T-helper 2 cell treated with Interferon-gamma antibody and Interleukin-4, amounts not matched to agents 5 μg/mL and 100 μg/mL, for 36 hours (primary cell): ENCODE results near the gene FAM171A1.

ENCODE experiments used
- DNase-seq: peaks from one replicate; pipeline ENCODE4 v3.0.0; 2021; ENCODE audit warnings: low spot score
- H3K27ac Mint-ChIP-seq: one replicate; pipeline ENCODE4 v1.8.0; 2021; ENCODE audit warnings: mild to moderate bottlenecking, mixed read lengths
- H3K27me3 Mint-ChIP-seq: one replicate; pipeline ENCODE4 v1.8.0; 2021; ENCODE audit warnings: low read depth, mixed read lengths
- H3K36me3 Mint-ChIP-seq: one replicate; pipeline ENCODE4 v1.8.0; 2021; ENCODE audit warnings: low read depth, mixed read lengths
- H3K4me1 Mint-ChIP-seq: one replicate; pipeline ENCODE4 v1.8.0; 2021; ENCODE audit warnings: low read depth, mixed read lengths
- H3K4me3 Mint-ChIP-seq: one replicate; pipeline ENCODE4 v1.8.0; 2022; ENCODE audit warnings: mild to moderate bottlenecking, moderate library complexity, mixed read lengths
- H3K9me3 Mint-ChIP-seq: one replicate; pipeline ENCODE4 v1.8.0; 2021; ENCODE audit warnings: mixed read lengths

The FAM171A1 gene

DNA sequence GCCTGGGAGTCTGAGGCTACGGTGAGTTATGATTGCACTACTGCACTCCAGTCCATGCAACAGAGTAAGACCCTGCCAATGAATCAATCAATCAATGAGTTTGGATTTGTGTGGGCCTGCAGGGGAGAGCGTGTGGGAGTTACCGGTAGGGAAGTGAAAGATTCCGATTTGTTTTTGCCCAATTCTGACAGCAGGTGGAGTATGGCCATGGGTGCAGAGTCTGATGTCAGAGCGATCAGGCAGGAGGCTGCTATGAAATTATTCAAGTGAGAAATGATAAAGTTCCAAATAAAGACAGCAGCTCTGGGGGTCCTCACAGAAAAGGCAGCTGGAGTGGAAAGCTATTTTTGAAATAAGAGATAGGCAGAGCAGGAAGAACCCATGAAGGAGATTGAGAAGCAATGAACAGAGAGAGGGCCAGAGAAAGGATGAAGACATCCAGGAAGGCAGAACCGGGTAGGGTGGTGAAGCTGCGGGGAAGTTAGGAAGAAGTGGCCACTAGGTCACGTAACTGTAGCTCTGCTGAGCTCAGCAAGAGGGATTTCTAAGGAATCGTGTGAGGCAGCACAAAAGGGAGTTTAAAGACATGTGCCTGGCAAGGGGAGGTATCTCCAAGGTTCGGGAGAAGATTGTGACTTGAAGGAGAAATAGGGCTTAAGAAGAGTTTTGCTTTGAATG, 108.9 kb downstream of the FAM171A1 start:
- Mint-ChIP-seq H3K27me3 (no peaks in the 10 kb centered on the region), H3K36me3 (no peaks in the 10 kb centered on the region), H3K9me3 (no peaks in the 10 kb centered on the region), H3K27ac (no peak overlapping the region), H3K4me3 (no peak overlapping the region), H3K4me1 (no peaks in the 10 kb centered on the region)
- no peak for DNase-seq

GRCh38 chr10:15259136-15259535, 112.0 kb downstream of the FAM171A1 start:
- Mint-ChIP-seq H3K9me3 (no peaks in the 10 kb centered on the region), H3K27me3 (peaks cover 6% of the 10 kb centered on the region), H3K36me3 (no peaks in the 10 kb centered on the region), H3K27ac (no peak overlapping the region), H3K4me3 (no peak overlapping the region), H3K4me1 (peaks cover 8% of the 10 kb centered on the region)
- no peak for DNase-seq

DNA sequence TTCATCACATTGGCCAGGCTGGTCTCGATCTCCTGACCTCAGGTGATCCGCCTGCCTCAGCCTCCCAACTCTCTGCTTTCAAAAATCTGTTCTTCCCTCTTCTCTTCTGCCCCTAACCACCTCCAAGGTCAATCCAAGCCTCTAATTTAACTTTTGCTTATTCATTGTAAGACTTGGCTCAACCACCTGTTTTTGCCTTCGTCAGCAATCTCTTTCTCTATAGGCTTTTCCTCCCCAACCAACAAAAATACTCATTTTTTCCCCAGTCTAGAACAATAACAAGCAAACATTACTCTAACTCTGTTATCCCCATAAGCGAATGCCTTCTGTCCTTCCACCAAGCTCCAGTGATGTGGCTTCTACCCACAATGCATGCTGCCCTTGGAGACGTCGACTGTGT, 112.8 kb downstream of the FAM171A1 start:
- no peaks in the 10 kb centered on the region for H3K9me3 Mint-ChIP-seq
- H3K27ac Mint-ChIP-seq, result no peak overlapping the region
- DNase-seq, result no peak
- H3K4me3 Mint-ChIP-seq, result no peak overlapping the region
- H3K4me1 Mint-ChIP-seq, result peaks cover 15% of the 10 kb centered on the region
- H3K27me3 Mint-ChIP-seq, result peaks cover 6% of the 10 kb centered on the region
- no peaks in the 10 kb centered on the region for H3K36me3 Mint-ChIP-seq

DNA sequence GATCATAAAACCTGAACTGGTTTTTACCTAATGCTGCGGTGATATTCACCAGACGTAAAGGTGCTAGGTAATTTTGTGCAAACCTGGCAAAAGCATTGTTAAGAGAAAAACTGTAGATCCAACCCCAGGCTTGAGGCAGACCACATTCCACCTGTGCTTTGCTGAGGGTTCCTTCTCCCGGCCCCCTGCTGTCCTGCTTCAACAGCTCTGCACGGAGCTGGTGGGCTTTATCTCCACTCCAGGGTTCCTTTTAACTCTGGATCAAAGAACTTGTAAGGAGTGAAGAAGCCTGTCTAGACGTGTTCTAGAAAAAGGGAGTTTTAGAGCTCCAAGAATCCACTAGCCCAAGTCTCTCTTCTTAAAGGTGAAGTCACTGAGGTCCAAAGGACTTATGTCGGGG, 115.1 kb downstream of the FAM171A1 start:
- Mint-ChIP-seq H3K27me3 (peaks cover 6% of the 10 kb centered on the region), H3K27ac (no peak overlapping the region), H3K4me1 (peaks cover 20% of the 10 kb centered on the region), H3K4me3 (no peak overlapping the region), H3K36me3 (no peaks in the 10 kb centered on the region), H3K9me3 (no peaks in the 10 kb centered on the region)
- DNase-seq, result no peak

- DNase-seq, result peak; percentile 26
- H3K27me3 Mint-ChIP-seq, result peaks cover 6% of the 10 kb centered on the region
- H3K9me3 Mint-ChIP-seq, result no peaks in the 10 kb centered on the region
- H3K27ac Mint-ChIP-seq, result peak overlapping the region; percentile 35
- H3K4me1 Mint-ChIP-seq, result peaks cover 20% of the 10 kb centered on the region
- no peaks in the 10 kb centered on the region for H3K36me3 Mint-ChIP-seq
- H3K4me3 Mint-ChIP-seq, result peak overlapping the region; percentile 82
Observed at GRCh38 chr10:15254808-15255648, 116.1 kb downstream of the FAM171A1 start.

- Mint-ChIP-seq H3K27ac (peak overlapping the region; percentile 55), H3K4me3 (peak overlapping the region; percentile 82), H3K9me3 (no peaks in the 10 kb centered on the region), H3K36me3 (no peaks in the 10 kb centered on the region), H3K27me3 (peaks cover 6% of the 10 kb centered on the region), H3K4me1 (peaks cover 20% of the 10 kb centered on the region)
- no peak for DNase-seq
Observed at GRCh38 chr10:15253951-15254807, 116.9 kb downstream of the FAM171A1 start.

- H3K27me3 Mint-ChIP-seq, result peaks cover 6% of the 10 kb centered on the region
- H3K4me1 Mint-ChIP-seq, result peaks cover 20% of the 10 kb centered on the region
- H3K27ac Mint-ChIP-seq, result no peak overlapping the region
- DNase-seq, result no peak
- H3K4me3 Mint-ChIP-seq, result no peak overlapping the region
- no peaks in the 10 kb centered on the region for H3K9me3 Mint-ChIP-seq
- no peaks in the 10 kb centered on the region for H3K36me3 Mint-ChIP-seq
Observed at GRCh38 chr10:15252396-15252795, 118.7 kb downstream of the FAM171A1 start.

DNA sequence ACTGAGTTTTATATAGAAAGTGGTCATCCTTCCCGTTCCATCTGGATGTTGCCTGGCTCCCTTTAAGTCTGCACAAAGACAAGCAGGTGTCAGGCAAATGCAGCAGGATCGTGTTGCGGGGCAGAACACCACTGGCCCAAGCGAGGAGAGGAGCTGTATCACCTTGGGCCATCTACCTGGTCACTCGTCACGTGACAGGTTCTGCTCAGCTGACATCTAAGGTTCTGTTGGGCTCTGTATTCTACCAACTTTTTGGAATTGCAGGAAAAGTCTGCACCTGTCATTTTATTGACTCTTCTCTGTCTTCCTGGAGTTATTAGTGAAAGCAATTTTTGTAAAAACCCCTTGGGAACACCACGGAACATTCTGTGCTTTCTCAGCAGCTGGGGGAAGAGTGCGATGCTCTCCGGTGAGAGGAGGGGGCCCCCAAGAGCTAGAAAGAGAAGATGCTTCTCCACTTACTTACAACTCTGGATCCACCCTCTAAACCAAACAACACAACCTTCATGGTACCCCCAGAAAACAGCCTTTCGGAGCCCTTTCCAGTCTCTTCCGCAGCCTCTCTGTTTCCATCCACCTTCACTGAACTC, 119.2 kb downstream of the FAM171A1 start:
- no peak overlapping the region for H3K4me3 Mint-ChIP-seq
- no peak overlapping the region for H3K27ac Mint-ChIP-seq
- H3K9me3 Mint-ChIP-seq, result no peaks in the 10 kb centered on the region
- no peak for DNase-seq
- H3K4me1 Mint-ChIP-seq, result peaks cover 20% of the 10 kb centered on the region
- H3K27me3 Mint-ChIP-seq, result peaks cover 4% of the 10 kb centered on the region
- no peaks in the 10 kb centered on the region for H3K36me3 Mint-ChIP-seq

- H3K27me3 Mint-ChIP-seq, result no peaks in the 10 kb centered on the region
- H3K9me3 Mint-ChIP-seq, result no peaks in the 10 kb centered on the region
- DNase-seq, result no peak
- H3K36me3 Mint-ChIP-seq, result no peaks in the 10 kb centered on the region
- no peak overlapping the region for H3K4me3 Mint-ChIP-seq
- no peak overlapping the region for H3K27ac Mint-ChIP-seq
- peaks cover 13% of the 10 kb centered on the region for H3K4me1 Mint-ChIP-seq
Observed at GRCh38 chr10:15245530-15245929, 125.6 kb downstream of the FAM171A1 start.

DNA sequence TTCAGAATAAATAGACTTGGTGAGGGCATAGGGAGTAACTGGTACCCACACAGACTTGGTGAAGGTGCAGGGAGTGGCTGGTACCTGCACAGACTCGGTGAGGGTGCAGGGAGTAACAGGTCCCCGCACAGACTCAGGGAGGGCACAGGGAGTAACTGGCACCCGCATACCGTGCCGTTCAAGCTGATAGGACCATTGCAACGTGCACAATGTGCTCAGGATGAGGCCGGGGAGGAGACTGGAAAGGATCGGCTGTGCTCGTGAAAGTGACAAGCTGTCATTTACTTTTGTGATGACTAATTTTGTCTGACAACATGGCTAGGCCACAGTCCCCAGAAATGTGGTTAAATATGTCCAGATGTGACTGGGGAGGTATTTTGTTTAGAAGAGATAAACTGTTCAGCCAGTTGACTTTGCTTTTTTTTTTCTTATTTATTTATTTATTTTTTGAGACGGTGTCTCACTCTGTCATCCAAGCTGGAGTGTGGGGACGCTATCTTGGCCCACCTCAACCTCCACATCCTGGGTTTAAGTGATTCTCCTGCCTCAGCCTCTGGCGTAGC, 126.4 kb downstream of the FAM171A1 start:
- Mint-ChIP-seq H3K4me1 (peaks cover 13% of the 10 kb centered on the region), H3K36me3 (no peaks in the 10 kb centered on the region), H3K9me3 (no peaks in the 10 kb centered on the region), H3K27ac (no peak overlapping the region), H3K27me3 (no peaks in the 10 kb centered on the region), H3K4me3 (no peak overlapping the region)
- no peak for DNase-seq

GRCh38 chr10:15242261-15242840, 128.7 kb downstream of the FAM171A1 start:
- Mint-ChIP-seq H3K27ac (no peak overlapping the region), H3K4me3 (no peak overlapping the region), H3K9me3 (no peaks in the 10 kb centered on the region), H3K36me3 (no peaks in the 10 kb centered on the region), H3K27me3 (no peaks in the 10 kb centered on the region), H3K4me1 (peaks cover 17% of the 10 kb centered on the region)
- DNase-seq, result no peak

- Mint-ChIP-seq H3K4me3 (no peak overlapping the region), H3K4me1 (peaks cover 18% of the 10 kb centered on the region), H3K27me3 (no peaks in the 10 kb centered on the region), H3K27ac (no peak overlapping the region), H3K36me3 (no peaks in the 10 kb centered on the region), H3K9me3 (no peaks in the 10 kb centered on the region)
- DNase-seq, result no peak
Observed at GRCh38 chr10:15241306-15241705, 129.8 kb downstream of the FAM171A1 start.
